ENCODE data around the gene SLC35C1.

- TF ChIP-seq CTCF (IDR thresholded peaks at IDR 0.05; ENCODE audit: control extremely low read depth in 1 of 3, insufficient read depth in 1 of 3, low read depth in 1 of 3, low read length in 3 of 3) (no peak), TCF12 (IDR thresholded peaks at IDR 0.05; ENCODE audit: low read depth, low read length) (no peak), ZNF274 (IDR thresholded peaks at IDR 0.05; ENCODE audit: borderline replicate concordance, extremely low read depth, low read length) (no peak), TAF1 (IDR thresholded peaks at IDR 0.05; ENCODE audit: low read depth, low read length) (no peak), KDM1A (IDR thresholded peaks at IDR 0.05; ENCODE audit: borderline replicate concordance, low read length) (no peak), TEAD4 (IDR thresholded peaks at IDR 0.05; ENCODE audit: low read depth, low read length) (no peak), BCL11A (IDR thresholded peaks at IDR 0.05; ENCODE audit: low read depth in 2 of 2, low read length in 2 of 2) (no peak), PHF8 (conservative IDR thresholded peaks at IDR 0.05; ENCODE audit: low read depth, low read length) (no peak), SP1 (IDR thresholded peaks at IDR 0.05; ENCODE audit: low read depth, low read length) (no peak), POLR2A (IDR thresholded peaks at IDR 0.05; ENCODE audit: control extremely low read depth in 1 of 2, low read depth in 2 of 2, low read length in 2 of 2) (no peak), EP300 (IDR thresholded peaks at IDR 0.05; ENCODE audit: borderline replicate concordance in 1 of 2, low read depth in 2 of 2, low read length in 2 of 2) (no peak), POLR2AphosphoS5 (IDR thresholded peaks at IDR 0.05; ENCODE audit: low read depth, low read length) (no peak), TBP (IDR thresholded peaks at IDR 0.05; ENCODE audit: low read depth, low read length) (no peak), MAX (IDR thresholded peaks at IDR 0.05) (no peak)
These were observed 48.6 kb downstream of the SLC35C1 start for GRCh38 chr11:45853332-45854219.

Data from H1 (cell line).